Kidney (tissue), 14 donors: ENCODE measurements around the gene ROBO4. TPM values are rescaled to one million over a fixed set of nuclear protein-coding genes. Genes with fewer than 3 reads are reported as not detected.

Experiments
- DNase-seq, 5 donors: peaks; one replicate each; pipeline ENCODE4 v3.0.0-alpha.2; 2013 to 2020
- FAIRE-seq: peaks from 2 replicates; lab custom pipeline; 2012; peaks lifted over from hg19 to GRCh38; lab: Jason Lieb, UNC
- H3K27ac ChIP-seq, 2 donors: one replicate each; pipeline ENCODE4 v1.7.0; 2013; ENCODE audit warnings: low read depth in 2 of 2, low read length in 2 of 2, inconsistent platforms in 1 of 2
- H3K27me3 ChIP-seq: one replicate; pipeline ENCODE4 v1.7.1; 2013; ENCODE audit warnings: low read length, inconsistent platforms; ENCODE audit not compliant: control insufficient read depth, insufficient read depth
- H3K36me3 ChIP-seq, 3 donors: one replicate each; pipeline versions ENCODE4 v1.7.0 to v1.7.1; 2013; ENCODE audit warnings: low read length in 3 of 3, control low read depth in 1 of 3, inconsistent platforms in 1 of 3; ENCODE audit not compliant: insufficient read depth in 3 of 3, control insufficient read depth in 2 of 3
- H3K4me1 ChIP-seq, 3 donors: one replicate each; pipeline versions ENCODE4 v1.7.0 to v1.7.1; 2013; ENCODE audit warnings: low read length in 3 of 3, inconsistent platforms in 1 of 3, low read depth in 1 of 3; ENCODE audit not compliant: control insufficient read depth in 2 of 3, insufficient read depth in 2 of 3
- H3K4me3 ChIP-seq, 3 donors: one replicate each; pipeline versions ENCODE4 v1.7.0 to v1.8.1; 2013; ENCODE audit warnings: low read length in 3 of 3, control low read depth in 1 of 3, inconsistent platforms in 1 of 3
- H3K9ac ChIP-seq, 3 donors: one replicate each; pipeline versions ENCODE4 v1.7.0 to v1.7.1; 2013; ENCODE audit warnings: low read length in 3 of 3, control low read depth in 1 of 3, inconsistent platforms in 1 of 3
- H3K9me3 ChIP-seq, 3 donors: one replicate each; pipeline versions ENCODE4 v1.7.0 to v1.7.1; 2013; ENCODE audit warnings: low read length in 3 of 3, control low read depth in 1 of 3, inconsistent platforms in 1 of 3; ENCODE audit not compliant: control insufficient read depth in 2 of 3, insufficient read depth in 1 of 3
- intact Hi-C: fragments of 100-400 bp; cut with DNase I; formaldehyde crosslinking; loops from one replicate; pipeline ENCODE4 v1.11.1; 2022
- polyA plus RNA-seq: library from polyadenylated mRNA; stranded (reverse); fragments of 350-450 nt; fragmentation: Illumina TruSeq; extraction: RNeasy Lipid Tissue Mini Kit (QIAGEN cat#74804); gene quantifications from one replicate; pipeline ENCODE4 v1.2.3, GENCODE V29; 2014; ENCODE audit warnings: low read depth, low replicate concordance; ENCODE audit not compliant: insufficient read depth
- total RNA-seq: library from RNA; stranded (reverse); fragmentation: NEBNext Ultra II Directional; extraction: Animal tissue kit (Norgen Biotek cat#: 25700); gene quantifications from one replicate; pipeline ENCODE4 v1.2.1, GENCODE V29; 2021
- TF ChIP-seq, protein P1 (sequence below): IDR thresholded peaks from 3 replicates; pipeline ENCODE4 v1.5.1; 2012; ENCODE audit warnings: mild to moderate bottlenecking, moderate library complexity, borderline replicate concordance; ENCODE audit not compliant: insufficient read depth; ENCODE audit errors: extremely low read depth
- donor health status: control.
- donor health status: control.
- donor health status: control.
- donor health status: control.
- donor health status: control.
- donor health status: DM: yes; HTN: yes; CAD: no.
- donor health status: Normal renal cell carcinoma (clear cell type).

ROBO4 gene
- total and polyA plus RNA-seq, 2 donors from 2014 or later = 12.8 to 29.5 TPM

DNA sequence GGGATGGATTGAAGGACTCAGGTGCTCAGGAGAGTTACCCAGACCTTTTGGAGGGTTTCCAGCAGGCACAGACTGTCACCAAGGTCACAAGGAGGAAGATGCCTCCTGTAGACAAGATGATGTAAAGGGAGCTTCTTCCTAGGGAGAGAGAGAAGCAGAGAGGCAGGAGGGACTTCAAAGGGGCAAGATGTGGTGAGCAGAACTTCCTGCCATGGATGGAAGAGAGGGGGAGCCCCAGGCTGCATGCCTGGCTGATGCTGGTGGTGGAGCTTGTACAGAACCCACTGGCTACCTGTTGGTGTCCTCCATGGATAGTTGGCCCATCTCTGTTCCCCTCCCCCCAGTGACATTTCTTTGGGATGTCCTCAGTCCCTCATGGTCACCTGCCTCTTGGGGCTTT is 25.6 kb upstream of the ROBO4 start:
- Histone ChIP-seq H3K4me3 (no peak overlapping the region), H3K27me3 (no peaks in the 10 kb centered on the region), H3K36me3 (no peaks in the 10 kb centered on the region), H3K4me1 (peaks cover 0 to 4% (median 0%) of the 10 kb centered on the region in 3 donors), H3K27ac (no peak overlapping the region), H3K9me3 (no peaks in the 10 kb centered on the region), H3K9ac (no peak overlapping the region)
- no peak for DNase-seq
- intact Hi-C loops = no loop called here
- FAIRE-seq = no peak
- TF ChIP-seq, protein P1, sequence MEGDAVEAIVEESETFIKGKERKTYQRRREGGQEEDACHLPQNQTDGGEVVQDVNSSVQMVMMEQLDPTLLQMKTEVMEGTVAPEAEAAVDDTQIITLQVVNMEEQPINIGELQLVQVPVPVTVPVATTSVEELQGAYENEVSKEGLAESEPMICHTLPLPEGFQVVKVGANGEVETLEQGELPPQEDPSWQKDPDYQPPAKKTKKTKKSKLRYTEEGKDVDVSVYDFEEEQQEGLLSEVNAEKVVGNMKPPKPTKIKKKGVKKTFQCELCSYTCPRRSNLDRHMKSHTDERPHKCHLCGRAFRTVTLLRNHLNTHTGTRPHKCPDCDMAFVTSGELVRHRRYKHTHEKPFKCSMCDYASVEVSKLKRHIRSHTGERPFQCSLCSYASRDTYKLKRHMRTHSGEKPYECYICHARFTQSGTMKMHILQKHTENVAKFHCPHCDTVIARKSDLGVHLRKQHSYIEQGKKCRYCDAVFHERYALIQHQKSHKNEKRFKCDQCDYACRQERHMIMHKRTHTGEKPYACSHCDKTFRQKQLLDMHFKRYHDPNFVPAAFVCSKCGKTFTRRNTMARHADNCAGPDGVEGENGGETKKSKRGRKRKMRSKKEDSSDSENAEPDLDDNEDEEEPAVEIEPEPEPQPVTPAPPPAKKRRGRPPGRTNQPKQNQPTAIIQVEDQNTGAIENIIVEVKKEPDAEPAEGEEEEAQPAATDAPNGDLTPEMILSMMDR = no peak

DNA sequence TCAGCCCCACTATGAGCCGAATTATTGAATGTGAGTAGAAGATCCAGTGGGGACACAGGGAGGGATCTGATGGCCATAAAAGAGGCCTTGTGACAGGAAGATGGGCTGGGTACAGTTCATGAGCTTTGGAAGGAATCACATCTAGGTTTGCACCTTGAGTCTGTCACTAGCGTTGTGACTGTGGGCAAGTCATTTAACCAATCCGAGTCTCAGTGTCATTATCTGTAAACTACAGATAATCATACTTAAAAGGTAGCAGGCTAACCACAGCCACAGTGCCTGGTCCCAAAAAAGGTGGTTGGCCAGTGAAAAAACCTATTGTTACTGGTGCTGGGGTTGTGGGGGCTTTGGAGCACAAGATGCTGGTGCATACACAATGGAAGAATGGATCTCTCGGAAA is 25.2 kb upstream of the ROBO4 start:
- H3K4me3 ChIP-seq = no peak overlapping the region
- FAIRE-seq = no peak

DNA sequence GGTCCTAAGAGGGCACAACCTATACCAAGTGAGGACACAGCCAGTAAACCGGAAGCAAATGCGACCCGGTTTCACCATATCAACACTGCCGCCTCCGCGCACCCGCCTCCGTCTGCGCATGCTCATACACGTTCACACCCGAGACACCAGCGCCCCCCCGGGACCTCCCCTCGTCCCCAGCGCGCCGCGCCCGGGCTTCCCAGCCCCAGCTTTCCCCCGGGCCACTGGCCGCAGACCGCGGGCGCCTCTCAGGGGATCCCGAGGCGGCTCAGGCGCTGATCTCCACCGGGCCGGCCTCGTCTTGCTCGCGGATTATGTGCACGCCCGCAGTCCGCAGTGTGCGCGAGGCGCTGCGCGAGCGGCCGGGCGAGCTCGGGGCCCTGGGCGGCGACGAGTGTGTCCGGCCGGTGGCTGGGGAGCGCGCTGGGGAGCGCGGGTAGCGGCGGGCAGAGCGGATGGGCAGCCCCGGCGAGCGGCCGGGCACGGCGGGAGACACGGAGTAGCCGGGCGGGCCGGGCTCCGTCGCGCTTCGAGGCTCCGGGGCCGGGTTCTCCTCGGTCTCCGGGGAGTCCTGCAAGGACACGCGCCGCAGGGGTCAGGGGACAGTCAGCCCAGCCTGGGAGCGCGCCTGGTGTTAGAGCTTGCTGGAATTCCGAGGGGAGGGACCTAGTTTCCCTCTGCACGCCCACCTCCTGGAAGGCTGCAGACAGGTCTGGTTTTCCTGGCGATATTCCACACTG is 23.4 kb upstream of the ROBO4 start:
- Histone ChIP-seq H3K4me3 (peak overlapping the region; percentile 34 to 62 (median 51)), H3K9me3 (no peaks in the 10 kb centered on the region), H3K36me3 (no peaks in the 10 kb centered on the region), H3K9ac (peak overlapping the region in 1 of 3 donors; percentile 39), H3K27ac (peak overlapping the region in 1 of 2 donors; percentile 65), H3K4me1 (peaks cover 0 to 4% (median 0%) of the 10 kb centered on the region in 3 donors), H3K27me3 (no peaks in the 10 kb centered on the region)
- FAIRE-seq (no peak), DNase-seq (peak; percentile 92 to 95 (median 94))
- intact Hi-C loops = no loop called here
- TF ChIP-seq, protein P1 = peak; percentile 5

More for the DNA sequence above, 25.2 kb upstream of the ROBO4 start:
- H3K9me3 ChIP-seq = no peaks in the 10 kb centered on the region
- H3K36me3 ChIP-seq = no peaks in the 10 kb centered on the region
- TF ChIP-seq, protein P1 = no peak
- H3K4me1 ChIP-seq = peaks cover 0 to 4% (median 0%) of the 10 kb centered on the region in 3 donors
- intact Hi-C loops = no loop called here
- H3K27me3 ChIP-seq = no peaks in the 10 kb centered on the region
- H3K27ac ChIP-seq = no peak overlapping the region
- H3K9ac ChIP-seq = no peak overlapping the region
- DNase-seq = no peak
